SK-N-SH (cell line): ENCODE measurements around the gene GRK5. TPM values are rescaled to one million over a fixed set of nuclear protein-coding genes. Genes with fewer than 3 reads are reported as not detected.

Experiments
- CTCF ChIA-PET: fragments of 300-600, 350-600 bp; formaldehyde crosslinking; extraction: SDS; loops from one replicate; lab custom pipeline; 2021; lab: Yijun Ruan, JAX
- POLR2A ChIA-PET: fragments of 350-600 bp; sonication (Branson Sonifier 250); formaldehyde crosslinking; extraction: SDS; loops from one replicate; lab custom pipeline; 2020; ENCODE audit warnings: antibody characterized with exemption, inconsistent platforms; lab: Yijun Ruan, JAX
- DNase-seq: peaks from one replicate; pipeline ENCODE4 v3.0.0; 2012
- H2AFZ ChIP-seq: fragments of 200-600 bp; sonication (generic); 2 replicates; pipeline ENCODE4 v1.8.1; 2016; ENCODE audit warnings: antibody characterized with exemption, mild to moderate bottlenecking, low read depth
- H3F3A ChIP-seq: fragments of 200-600 bp; sonication (generic); replicated peaks from 2 replicates; pipeline ENCODE3; 2016; ENCODE audit warnings: antibody characterized with exemption, mild to moderate bottlenecking; ENCODE audit not compliant: insufficient read depth
- H3K27ac ChIP-seq, 2 experiments: fragments of 200-500 bp in 1 of 2; fragments of 200-600 bp in 1 of 2; sonication (Bioruptor generic) in 1 of 2; sonication (generic), shearing (Covaris generic) in 1 of 2; 2 replicates each; pipeline versions ENCODE4 v1.5.1 to v1.6.1; 2014 to 2016; ENCODE audit warnings: low read depth in 2 of 2, inconsistent platforms in 1 of 2, low read length in 1 of 2, mild to moderate bottlenecking in 1 of 2, mixed read lengths in 1 of 2
- H3K27me3 ChIP-seq: fragments of 200-600 bp; sonication (generic), shearing (Covaris generic); 2 replicates; pipeline ENCODE4 v1.6.1; 2016; ENCODE audit warnings: mixed run types; ENCODE audit not compliant: insufficient read depth
- H3K36me3 ChIP-seq, 2 experiments: fragments of 200-500 bp in 1 of 2; fragments of 200-600 bp in 1 of 2; sonication (Bioruptor generic) in 1 of 2; sonication (generic) in 1 of 2; replicated peaks in 1 of 2; 2 replicates each; pipeline versions ENCODE3 to v1.5.1; 2014 to 2016; ENCODE audit warnings: low read length in 1 of 2, mild to moderate bottlenecking in 1 of 2; ENCODE audit not compliant: insufficient read depth in 2 of 2, control insufficient read depth in 1 of 2
- H3K4me1 ChIP-seq, 2 experiments: fragments of 200-500 bp in 1 of 2; fragments of 200-600 bp in 1 of 2; sonication (Bioruptor generic) in 1 of 2; sonication (generic), shearing (Covaris generic) in 1 of 2; 2 replicates each; pipeline versions ENCODE4 v1.5.1 to v1.6.1; 2014 to 2016; ENCODE audit warnings: low read depth in 1 of 2, low read length in 1 of 2, mixed run types in 1 of 2; ENCODE audit not compliant: insufficient read depth in 2 of 2, control insufficient read depth in 1 of 2
- H3K4me2 ChIP-seq: fragments of 200-600 bp; sonication (generic), shearing (Covaris generic); 2 replicates; pipeline ENCODE4 v1.6.1; 2017; ENCODE audit warnings: mixed run types
- H3K4me3 ChIP-seq, 2 experiments: fragments of 200-500 bp in 1 of 2; fragments of 200-600 bp in 1 of 2; sonication (Bioruptor generic) in 1 of 2; sonication (generic), shearing (Covaris generic) in 1 of 2; 2 replicates each; pipeline versions ENCODE4 v1.5.1 to v1.8.1; 2014 to 2016; ENCODE audit warnings: low read depth in 2 of 2, inconsistent platforms in 1 of 2, low read length in 1 of 2, mild to moderate bottlenecking in 1 of 2, mixed read lengths in 1 of 2, moderate library complexity in 1 of 2
- H3K79me2 ChIP-seq: fragments of 200-600 bp; sonication (generic); 2 replicates; pipeline ENCODE4 v1.8.1; 2017; ENCODE audit warnings: mild to moderate bottlenecking; ENCODE audit not compliant: insufficient read depth
- H3K9ac ChIP-seq: fragments of 200-600 bp; sonication (generic); 2 replicates; pipeline ENCODE4 v1.6.1; 2017; ENCODE audit warnings: mixed run types
- H3K9me2 ChIP-seq: fragments of 200-600 bp; sonication (generic); 2 replicates; pipeline ENCODE4 v1.6.1; 2017; ENCODE audit warnings: mixed run types
- H3K9me3 ChIP-seq: fragments of 200-600 bp; sonication (generic); 2 replicates; pipeline ENCODE4 v1.6.1; 2017; ENCODE audit warnings: mixed run types, mild to moderate bottlenecking, moderate library complexity
- H4K20me1 ChIP-seq: fragments of 200-600 bp; sonication (generic); 2 replicates; pipeline ENCODE4 v1.6.1; 2017; ENCODE audit warnings: mild to moderate bottlenecking, mixed run types; ENCODE audit not compliant: insufficient read depth
- CTCF ChIP-seq: fragments of 200-600 bp; sonication (generic); IDR thresholded peaks from 2 replicates; pipeline ENCODE4 v1.6.1; 2017; ENCODE audit warnings: antibody characterized with exemption, mild to moderate bottlenecking, moderate library complexity
- EZH2phosphoT487 ChIP-seq: fragments of 200-600 bp; sonication (generic); IDR thresholded peaks from 2 replicates; pipeline ENCODE4 v1.6.1; 2017; ENCODE audit warnings: low read depth, mixed run types, mild to moderate bottlenecking, antibody characterized with exemption, moderate library complexity, borderline replicate concordance
- FOSL2 ChIP-seq: IDR thresholded peaks from 2 replicates; pipeline ENCODE4 v1.4.0; 2012; ENCODE audit warnings: low read depth, mild to moderate bottlenecking, moderate library complexity, borderline replicate concordance
- FOXJ3 ChIP-seq: sonication (generic); formaldehyde crosslinking; IDR thresholded peaks from 2 replicates; pipeline ENCODE4 v1.5.1; 2020; ENCODE audit warnings: mild to moderate bottlenecking, missing genetic modification reagents
- GABPA ChIP-seq: IDR thresholded peaks from 2 replicates; pipeline ENCODE4 v1.4.0; 2012; ENCODE audit warnings: low read depth, mild to moderate bottlenecking
- MAX ChIP-seq: IDR thresholded peaks from 2 replicates; pipeline ENCODE4 v1.4.0; 2012; ENCODE audit warnings: low read depth
- MEF2A ChIP-seq: IDR thresholded peaks from 2 replicates; pipeline ENCODE4 v1.4.0; 2012; ENCODE audit warnings: low read depth, borderline replicate concordance
- MXI1 ChIP-seq: IDR thresholded peaks from 2 replicates; pipeline ENCODE4 v1.6.1; 2012; ENCODE audit warnings: mild to moderate bottlenecking, low read depth, low read length, improper control_type of control experiment
- NFIC ChIP-seq: IDR thresholded peaks from 2 replicates; pipeline ENCODE4 v1.4.0; 2012; ENCODE audit warnings: borderline replicate concordance
- NRF1 ChIP-seq: IDR thresholded peaks from 2 replicates; pipeline ENCODE4 v1.6.1; 2012; ENCODE audit warnings: low read depth, mild to moderate bottlenecking, low read length
- PBX3 ChIP-seq: IDR thresholded peaks from 2 replicates; pipeline ENCODE4; 2012
- RCOR1 ChIP-seq: fragments of 150-350 bp; IDR thresholded peaks from 2 replicates; pipeline ENCODE4 v1.6.1; 2017; ENCODE audit warnings: antibody characterized with exemption, low read length
- RFX5 ChIP-seq: IDR thresholded peaks from 2 replicates; pipeline ENCODE4 v1.6.1; 2012; ENCODE audit warnings: mild to moderate bottlenecking, improper control_type of control experiment, low read length
- RXRA ChIP-seq: IDR thresholded peaks from 2 replicates; pipeline ENCODE4 v1.4.0; 2012; ENCODE audit warnings: low read depth, mild to moderate bottlenecking, borderline replicate concordance
- SIN3A ChIP-seq: IDR thresholded peaks from 2 replicates; pipeline ENCODE4 v1.6.1; 2012; ENCODE audit warnings: low read depth, mild to moderate bottlenecking, low read length, moderate library complexity, borderline replicate concordance
- SMC3 ChIP-seq: IDR thresholded peaks from 2 replicates; pipeline ENCODE4 v1.6.1; 2012; ENCODE audit warnings: low read depth, low read length, improper control_type of control experiment
- TCF12 ChIP-seq: IDR thresholded peaks from 2 replicates; pipeline ENCODE4 v1.4.0; 2012
- WGBS: methylation state at CpG from one replicate; pipeline ENCODE4 v1.1.6; 2017; ENCODE audit warnings: low lambda C conversion rate; 5-methylcytosine and 5-hydroxymethylcytosine counted together
- polyA plus RNA-seq, 3 experiments: library from polyadenylated mRNA; depleted of rRNA; stranded (reverse); fragments of >200 nt; gene quantifications; 2 replicates each; pipeline ENCODE4 v1.2.3, GENCODE V29; 2012
- TF ChIP-seq, protein P1 (sequence below): IDR thresholded peaks from 2 replicates; pipeline ENCODE4 v1.4.0; 2012; ENCODE audit warnings: low read depth, borderline replicate concordance
- TF ChIP-seq, protein P2 (sequence below): fragments of 150-350 bp; IDR thresholded peaks from 2 replicates; pipeline ENCODE4 v1.6.1; 2016; ENCODE audit warnings: mild to moderate bottlenecking, low read depth, low read length
- TF ChIP-seq, protein P3 (sequence below): fragments of 150-350 bp; IDR thresholded peaks from 2 replicates; pipeline ENCODE4 v1.6.1; 2017; ENCODE audit warnings: antibody characterized with exemption, low read length, low read depth, borderline replicate concordance

The GRK5 gene
- polyA plus RNA-seq, 1 of the 3 experiments (the other 2 are of a cell fraction), result 12.1 TPM

GRCh38 chr10:119319161-119319919 is 112.0 kb downstream of the GRK5 start:
- Histone ChIP-seq H4K20me1 (no peaks in the 10 kb centered on the region), H3K9ac (no peak overlapping the region), H3K4me1 (peaks cover 36 to 49% of the 10 kb centered on the region in 2 experiments; a peak in 3 of 4 replicates), H3K4me2 (no peak overlapping the region), H3K79me2 (no peaks in the 10 kb centered on the region), H3F3A (peaks cover 15% of the 10 kb centered on the region), H3K9me3 (no peaks in the 10 kb centered on the region), H3K4me3 (no peak overlapping the region), H3K36me3 (no peaks in the 10 kb centered on the region), H2AFZ (no peak overlapping the region), H3K27ac (no peak overlapping the region), H3K9me2 (no peaks in the 10 kb centered on the region), H3K27me3 (no peaks in the 10 kb centered on the region)
- 77% methylated on average over 16 of the region's 16 CpGs for WGBS
- TF ChIP-seq GABPA (no peak), RXRA (no peak), EZH2phosphoT487 (no peak), FOSL2 (no peak), PBX3 (no peak), FOXJ3 (CRISPR knock-in tag) (no peak), TCF12 (no peak), SMC3 (no peak), MXI1 (no peak), CTCF (no peak), MEF2A (no peak), NFIC (no peak), RCOR1 (no peak), NRF1 (no peak), SIN3A (no peak), RFX5 (no peak), MAX (no peak)
- TF ChIP-seq, protein P1, sequence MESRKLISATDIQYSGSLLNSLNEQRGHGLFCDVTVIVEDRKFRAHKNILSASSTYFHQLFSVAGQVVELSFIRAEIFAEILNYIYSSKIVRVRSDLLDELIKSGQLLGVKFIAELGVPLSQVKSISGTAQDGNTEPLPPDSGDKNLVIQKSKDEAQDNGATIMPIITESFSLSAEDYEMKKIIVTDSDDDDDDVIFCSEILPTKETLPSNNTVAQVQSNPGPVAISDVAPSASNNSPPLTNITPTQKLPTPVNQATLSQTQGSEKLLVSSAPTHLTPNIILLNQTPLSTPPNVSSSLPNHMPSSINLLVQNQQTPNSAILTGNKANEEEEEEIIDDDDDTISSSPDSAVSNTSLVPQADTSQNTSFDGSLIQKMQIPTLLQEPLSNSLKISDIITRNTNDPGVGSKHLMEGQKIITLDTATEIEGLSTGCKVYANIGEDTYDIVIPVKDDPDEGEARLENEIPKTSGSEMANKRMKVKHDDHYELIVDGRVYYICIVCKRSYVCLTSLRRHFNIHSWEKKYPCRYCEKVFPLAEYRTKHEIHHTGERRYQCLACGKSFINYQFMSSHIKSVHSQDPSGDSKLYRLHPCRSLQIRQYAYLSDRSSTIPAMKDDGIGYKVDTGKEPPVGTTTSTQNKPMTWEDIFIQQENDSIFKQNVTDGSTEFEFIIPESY, result no peak
- TF ChIP-seq, protein P2, sequence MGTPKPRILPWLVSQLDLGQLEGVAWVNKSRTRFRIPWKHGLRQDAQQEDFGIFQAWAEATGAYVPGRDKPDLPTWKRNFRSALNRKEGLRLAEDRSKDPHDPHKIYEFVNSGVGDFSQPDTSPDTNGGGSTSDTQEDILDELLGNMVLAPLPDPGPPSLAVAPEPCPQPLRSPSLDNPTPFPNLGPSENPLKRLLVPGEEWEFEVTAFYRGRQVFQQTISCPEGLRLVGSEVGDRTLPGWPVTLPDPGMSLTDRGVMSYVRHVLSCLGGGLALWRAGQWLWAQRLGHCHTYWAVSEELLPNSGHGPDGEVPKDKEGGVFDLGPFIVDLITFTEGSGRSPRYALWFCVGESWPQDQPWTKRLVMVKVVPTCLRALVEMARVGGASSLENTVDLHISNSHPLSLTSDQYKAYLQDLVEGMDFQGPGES, result no peak
- TF ChIP-seq, protein P3, sequence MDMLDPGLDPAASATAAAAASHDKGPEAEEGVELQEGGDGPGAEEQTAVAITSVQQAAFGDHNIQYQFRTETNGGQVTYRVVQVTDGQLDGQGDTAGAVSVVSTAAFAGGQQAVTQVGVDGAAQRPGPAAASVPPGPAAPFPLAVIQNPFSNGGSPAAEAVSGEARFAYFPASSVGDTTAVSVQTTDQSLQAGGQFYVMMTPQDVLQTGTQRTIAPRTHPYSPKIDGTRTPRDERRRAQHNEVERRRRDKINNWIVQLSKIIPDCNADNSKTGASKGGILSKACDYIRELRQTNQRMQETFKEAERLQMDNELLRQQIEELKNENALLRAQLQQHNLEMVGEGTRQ, result no peak
- POLR2A ChIA-PET, result no interaction called here
- DNase-seq, result no peak
- CTCF ChIA-PET, result interaction anchor here (1.6 kb wide), 1 partner anchor 126 kb away, joined by 4 read pairs; no protein-coding TSS in a partner anchor
